Pancreas (tissue), 10 donors: Measurements from ENCODE around the gene TYRO3. TPM values are rescaled to one million over a fixed set of nuclear protein-coding genes. Genes with fewer than 3 reads are reported as not detected.

Experiments used
- ATAC-seq, 4 donors: fragments of 200-7000 bp; cut with Tn5 transposase; one replicate each; pipeline versions ENCODE4 v1.8.0 to v1.9.1; 2020; ENCODE audit warnings: mild to moderate bottlenecking in 4 of 4, moderate library complexity in 4 of 4
- DNase-seq, 6 donors: peaks; one replicate each; pipeline ENCODE4 v3.0.0-alpha.2; 2020
- FAIRE-seq: peaks from 2 replicates; lab custom pipeline; 2012; peaks lifted over from hg19 to GRCh38; lab: Jason Lieb, UNC
- H3K27ac ChIP-seq, 4 donors: fragments of 200-600 bp; sonication (generic); 1 replicate in 3 of 4; 2 replicates in 1 of 4; pipeline versions ENCODE4 v1.5.0 to v1.8.0; 2020
- H3K27me3 ChIP-seq, 4 donors: fragments of 200-600 bp; one replicate each; pipeline ENCODE4 v1.8.0; 2021
- H3K36me3 ChIP-seq, 3 donors: fragments of 200-600 bp; sonication (generic) in 1 of 3; one replicate each; pipeline versions ENCODE4 v1.5.0 to v1.8.0; 2020 to 2021
- H3K4me1 ChIP-seq, 3 donors: fragments of 200-600 bp; one replicate each; pipeline ENCODE4 v1.8.0; 2021
- H3K4me3 ChIP-seq, 4 donors: fragments of 200-600 bp; sonication (generic) in 2 of 4; one replicate each; pipeline versions ENCODE4 v1.5.0 to v1.8.0; 2020 to 2021
- H3K9me3 ChIP-seq, 4 donors: fragments of 200-600 bp; one replicate each; pipeline ENCODE4 v1.8.0; 2021
- CTCF ChIP-seq, 4 donors: fragments of 200-600 bp; sonication (generic) in 3 of 4; IDR thresholded peaks; one replicate each; pipeline versions ENCODE4 v1.5.0 to v1.8.0; 2021; ENCODE audit warnings: antibody characterized with exemption in 4 of 4
- WGBS, 2 donors: extraction: QIAGEN DNeasy Blood & Tissue Kit; methylation state at CpG; one replicate each; pipeline ENCODE4 v1.1.7; 2013; 5-methylcytosine and 5-hydroxymethylcytosine counted together
- intact Hi-C, 3 donors: fragments of 100-400 bp; cut with DNase I; formaldehyde crosslinking; loops; one replicate each; pipeline versions ENCODE4 v1.11.1 to v1.14.2; 2022
- polyA plus RNA-seq, 2 donors: library from polyadenylated mRNA; stranded (reverse); fragments of 200-250 nt; gene quantifications; one replicate each; pipeline ENCODE4 v1.2.3, GENCODE V29; 2013
- total RNA-seq, 6 donors: library from RNA; stranded (reverse); fragmentation: NEBNext Ultra II Directional in 4 of 6; extraction: Animal tissue kit (Norgen Biotek cat#: 25700) in 4 of 6; gene quantifications; one replicate each; pipeline versions ENCODE4 v1.2.1 to v1.2.4, GENCODE V29; 2021 to 2023
- donor health status: healthy with polysubstance abuse.
- donor health status: DM: no; HTN: no; CAD: no; lungs with moderate emphysema.
- donor health status: DM: no; HTN: no; CAD: no.
- donor health status: control.
- donor health status: control.
- donor health status: Bipolar disorder and iron deficiency.
- donor health status: DM: yes; HTN: yes; CAD: no.
- donor health status: DM: no; HTN: no; CAD: no.
- donor health status: DM: no; HTN: no; CAD: no.
- donor health status: DM: yes; HTN: yes; CAD: no.

Gene TYRO3
- total and polyA plus RNA-seq, 8 donors, result 7.3 to 14.4 (median 9.9) TPM

GRCh38 chr15:41550066-41550775, 8.8 kb upstream of the TYRO3 start:
- no peak for ATAC-seq
- intact Hi-C loops, result no loop called here
- Histone ChIP-seq H3K4me1 (no peaks in the 10 kb centered on the region), H3K4me3 (no peak overlapping the region), H3K27ac (no peak overlapping the region), H3K9me3 (no peaks in the 10 kb centered on the region), H3K27me3 (no peaks in the 10 kb centered on the region), H3K36me3 (no peaks in the 10 kb centered on the region)
- no peak for DNase-seq
- TF ChIP-seq CTCF (IDR thresholded peaks at IDR 0.05), result no peak
- FAIRE-seq, result no peak
- WGBS, 2 donors, result 68 to 74% methylated on average over 9 of the region's 9 CpGs

- H3K27ac ChIP-seq, result no peak overlapping the region
- no peaks in the 10 kb centered on the region for H3K27me3 ChIP-seq
- intact Hi-C loops, result no loop called here
- no peaks in the 10 kb centered on the region for H3K9me3 ChIP-seq
- no peak overlapping the region for H3K4me3 ChIP-seq
- no peaks in the 10 kb centered on the region for H3K36me3 ChIP-seq
- FAIRE-seq (no peak), ATAC-seq (no peak), DNase-seq (no peak)
- 94 to 100% methylated on average over 1 of the region's 1 CpG for WGBS, 2 donors
- peaks cover 0 to 7% (median 0%) of the 10 kb centered on the region in 3 donors for H3K4me1 ChIP-seq
- no peak for TF ChIP-seq CTCF (IDR thresholded peaks at IDR 0.05)
Observed at GRCh38 chr15:41553731-41554130, 5.3 kb upstream of the TYRO3 start.

GRCh38 chr15:41554343-41554742, 4.7 kb upstream of the TYRO3 start:
- ATAC-seq, result no peak
- Histone ChIP-seq H3K36me3 (no peaks in the 10 kb centered on the region), H3K27ac (no peak overlapping the region), H3K4me1 (peaks cover 0 to 7% (median 0%) of the 10 kb centered on the region in 3 donors), H3K9me3 (no peaks in the 10 kb centered on the region), H3K4me3 (no peak overlapping the region), H3K27me3 (no peaks in the 10 kb centered on the region)
- WGBS, 2 donors, result 84 to 93% methylated on average over 5 of the region's 5 CpGs
- no peak for TF ChIP-seq CTCF (IDR thresholded peaks at IDR 0.05)
- DNase-seq, result no peak
- intact Hi-C loops, result no loop called here
- no peak for FAIRE-seq

- DNase-seq (no peak), FAIRE-seq (no peak), ATAC-seq (no peak)
- H3K9me3 ChIP-seq, result no peaks in the 10 kb centered on the region
- no peaks in the 10 kb centered on the region for H3K27me3 ChIP-seq
- H3K4me1 ChIP-seq, result peaks cover 0 to 10% (median 0%) of the 10 kb centered on the region in 3 donors
- intact Hi-C loops, result no loop called here
- no peak for TF ChIP-seq CTCF (IDR thresholded peaks at IDR 0.05)
- H3K36me3 ChIP-seq, result no peaks in the 10 kb centered on the region
- no peak overlapping the region for H3K4me3 ChIP-seq
- 77 to 82% methylated on average over 3 of the region's 3 CpGs for WGBS, 2 donors
- H3K27ac ChIP-seq, result no peak overlapping the region
Observed at GRCh38 chr15:41554915-41555314, 4.1 kb upstream of the TYRO3 start.

- no peaks in the 10 kb centered on the region for H3K36me3 ChIP-seq
- intact Hi-C loops, result no loop called here
- no peak overlapping the region for H3K27ac ChIP-seq
- no peak overlapping the region for H3K4me3 ChIP-seq
- DNase-seq (no peak), FAIRE-seq (no peak), ATAC-seq (no peak)
- H3K27me3 ChIP-seq, result no peaks in the 10 kb centered on the region
- no peaks in the 10 kb centered on the region for H3K9me3 ChIP-seq
- 82 to 87% methylated on average over 5 of the region's 5 CpGs for WGBS, 2 donors
- H3K4me1 ChIP-seq, result peaks cover 0 to 10% (median 0%) of the 10 kb centered on the region in 3 donors
- no peak for TF ChIP-seq CTCF (IDR thresholded peaks at IDR 0.05)
Observed at GRCh38 chr15:41556677-41557076, 2.3 kb upstream of the TYRO3 start.
